A549 (cell line): ENCODE measurements around the gene GPR155.

ENCODE experiments used
- CEBPB ChIP-seq, 2 experiments: fragments of >200 bp in 1 of 2; sonication (Bioruptor Twin) in 1 of 2; formaldehyde crosslinking in 1 of 2; IDR thresholded peaks; 2 replicates each; pipeline ENCODE4 v1.6.1; 2012 to 2016
- CTCF ChIP-seq: fragments of >200 bp; sonication (Bioruptor Twin); formaldehyde crosslinking; IDR thresholded peaks from 3 replicates; pipeline ENCODE4 v1.5.1; 2016
- EHMT2 ChIP-seq: fragments of 200-600 bp; sonication (generic); IDR thresholded peaks from 2 replicates; pipeline ENCODE4 v1.6.1; 2016; ENCODE audit warnings: antibody characterized with exemption, low read depth, mild to moderate bottlenecking, moderate library complexity
- ELK1 ChIP-seq: fragments of 150-350 bp; IDR thresholded peaks from 2 replicates; pipeline ENCODE4 v1.6.1; 2014; ENCODE audit warnings: low read depth, mild to moderate bottlenecking, low read length
- FOSL2 ChIP-seq, 2 experiments: fragments of 450-650 bp in 1 of 2; fragments of >200 bp in 1 of 2; sonication (Bioruptor Twin) in 1 of 2; formaldehyde crosslinking; IDR thresholded peaks; 2 replicates each; pipeline versions ENCODE4 v1.5.0 to v1.6.1; 2016 to 2020; ENCODE audit warnings: mild to moderate bottlenecking in 1 of 2, moderate library complexity in 1 of 2
- HMGXB4 ChIP-seq: fragments of 250-450 bp; sonication (Bioruptor Pico); IDR thresholded peaks from 2 replicates; pipeline ENCODE4 v1.5.0; 2021; ENCODE audit warnings: mild to moderate bottlenecking, moderate library complexity, borderline replicate concordance
- MAFK ChIP-seq: fragments of 450-650 bp; IDR thresholded peaks from 2 replicates; pipeline ENCODE4 v1.6.1; 2014; ENCODE audit not compliant: partially characterized antibody
- MAX ChIP-seq: IDR thresholded peaks from 2 replicates; pipeline ENCODE4 v1.6.1; 2012
- POLR2A ChIP-seq: IDR thresholded peaks from 2 replicates; pipeline ENCODE4 v1.6.1; 2012; ENCODE audit warnings: mild to moderate bottlenecking, low read length
- RCOR1 ChIP-seq: fragments of 150-350 bp; IDR thresholded peaks from 2 replicates; pipeline ENCODE4 v1.6.1; 2014; ENCODE audit warnings: antibody characterized with exemption, low read length, low read depth
- REST ChIP-seq: fragments of 200-600 bp; sonication (generic); IDR thresholded peaks from 2 replicates; pipeline ENCODE4 v1.6.1; 2016; ENCODE audit warnings: antibody characterized with exemption, mild to moderate bottlenecking, moderate library complexity
- RNF2 ChIP-seq: fragments of 200-600 bp; sonication (generic); IDR thresholded peaks from 2 replicates; pipeline ENCODE4 v1.6.1; 2016; ENCODE audit warnings: low read depth, mild to moderate bottlenecking, antibody characterized with exemption, moderate library complexity, borderline replicate concordance
- USF2 ChIP-seq: fragments of 450-650 bp; IDR thresholded peaks from 2 replicates; pipeline ENCODE4 v1.6.1; 2014; ENCODE audit warnings: antibody characterized with exemption
- ZSCAN20 ChIP-seq: fragments of 250-450 bp; sonication (Bioruptor Pico); IDR thresholded peaks from 2 replicates; pipeline ENCODE4 v1.8.0; 2022; ENCODE audit warnings: mild to moderate bottlenecking, moderate library complexity

GRCh38 chr2:174400853-174401252 lies 86.0 kb downstream of the GPR155 start:
- TF ChIP-seq FOSL2 (IDR thresholded peaks at IDR 0.05) (no peak), FOSL2 (CRISPR knock-in tag; IDR thresholded peaks at IDR 0.05) (no peak), RCOR1 (no peak), POLR2A (no peak), MAX (no peak), CTCF (no peak), REST (no peak), USF2 (no peak), CEBPB (IDR thresholded peaks at IDR 0.05) (no peak), MAFK (no peak), EHMT2 (no peak), ELK1 (no peak), HMGXB4 (CRISPR knock-in tag) (no peak), RNF2 (no peak), ZSCAN20 (CRISPR knock-in tag) (no peak)
